Measurements from ENCODE around the gene SAMD4A. TPM values are rescaled to one million over a fixed set of nuclear protein-coding genes. Genes with fewer than 3 reads are reported as not detected.

SAMD4A gene
- polyA plus RNA-seq, 2 of the 4 experiments (the other 2 are of a cell fraction), result 3.9 to 5.4 TPM

DNA sequence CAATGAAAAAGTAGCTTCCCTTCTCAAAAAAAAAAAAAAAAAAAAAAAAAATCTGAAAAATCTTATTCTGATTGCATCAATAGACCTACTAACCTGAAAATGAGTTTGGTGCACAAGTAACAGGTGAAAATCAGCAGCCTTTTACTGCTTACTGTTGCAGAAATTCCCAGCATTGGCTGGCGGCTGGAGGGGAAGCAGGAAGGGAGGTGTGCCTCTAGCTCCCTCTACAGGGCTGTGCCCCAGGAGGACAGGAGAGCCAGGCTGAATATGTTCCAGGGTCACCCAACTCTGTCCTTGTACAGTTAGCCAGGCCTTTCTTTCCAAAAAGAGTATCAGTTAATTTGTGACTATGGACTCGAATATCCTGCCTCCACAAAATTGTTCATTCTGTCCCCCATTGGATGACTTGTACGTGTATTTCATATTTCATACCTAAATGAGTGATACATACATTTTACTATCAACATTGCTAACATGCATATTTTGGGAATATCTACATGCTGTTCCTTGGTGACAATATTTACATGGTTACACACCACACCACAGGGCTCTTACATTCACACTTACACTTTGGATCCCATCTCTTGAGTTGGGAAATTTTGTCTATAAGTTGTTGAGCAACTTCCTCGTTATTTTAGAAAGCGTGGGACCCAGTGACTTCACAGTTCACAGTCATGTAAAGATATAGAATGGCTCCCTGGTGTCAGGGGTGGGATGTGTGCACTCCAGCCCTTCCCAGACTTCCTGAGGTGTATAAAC is 124.8 kb downstream of the SAMD4A start:
- Histone ChIP-seq H3K27ac (no peak overlapping the region), H3K4me2 (no peak overlapping the region), H3K9me3 (no peaks in the 10 kb centered on the region), H3K4me1 (peaks cover 5% of the 10 kb centered on the region), H3K4me3 (no peak overlapping the region)
- DNase-seq (ENCODE audit: low read depth in 1 of 2, low spot score in 1 of 2) (peak; percentile 59 to 73), ATAC-seq (peak; percentile 97 to 98), FAIRE-seq (no peak)
- WGBS (ENCODE audit: missing lambda C conversion rate), result 42% methylated on average over 5 of the region's 5 CpGs
- TF ChIP-seq, protein P1, sequence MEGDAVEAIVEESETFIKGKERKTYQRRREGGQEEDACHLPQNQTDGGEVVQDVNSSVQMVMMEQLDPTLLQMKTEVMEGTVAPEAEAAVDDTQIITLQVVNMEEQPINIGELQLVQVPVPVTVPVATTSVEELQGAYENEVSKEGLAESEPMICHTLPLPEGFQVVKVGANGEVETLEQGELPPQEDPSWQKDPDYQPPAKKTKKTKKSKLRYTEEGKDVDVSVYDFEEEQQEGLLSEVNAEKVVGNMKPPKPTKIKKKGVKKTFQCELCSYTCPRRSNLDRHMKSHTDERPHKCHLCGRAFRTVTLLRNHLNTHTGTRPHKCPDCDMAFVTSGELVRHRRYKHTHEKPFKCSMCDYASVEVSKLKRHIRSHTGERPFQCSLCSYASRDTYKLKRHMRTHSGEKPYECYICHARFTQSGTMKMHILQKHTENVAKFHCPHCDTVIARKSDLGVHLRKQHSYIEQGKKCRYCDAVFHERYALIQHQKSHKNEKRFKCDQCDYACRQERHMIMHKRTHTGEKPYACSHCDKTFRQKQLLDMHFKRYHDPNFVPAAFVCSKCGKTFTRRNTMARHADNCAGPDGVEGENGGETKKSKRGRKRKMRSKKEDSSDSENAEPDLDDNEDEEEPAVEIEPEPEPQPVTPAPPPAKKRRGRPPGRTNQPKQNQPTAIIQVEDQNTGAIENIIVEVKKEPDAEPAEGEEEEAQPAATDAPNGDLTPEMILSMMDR (IDR thresholded peaks at IDR 0.05), result peak; percentile 85
- TF ChIP-seq RAD21 (conservative IDR thresholded peaks at IDR 0.05 in 1 of 2, IDR thresholded peaks at IDR 0.05 in 1 of 2), result peak; percentile 92 to 95
- peak; percentile 93 for TF ChIP-seq MAFK (IDR thresholded peaks at IDR 0.05; ENCODE audit: partially characterized antibody)
- peak; percentile 89 for TF ChIP-seq SMC3 (IDR thresholded peaks at IDR 0.05)
- TF ChIP-seq FOSB (CRISPR knock-in tag; IDR thresholded peaks at IDR 0.05), result no peak
- ChIA-PET POLR2A (interaction anchor here (0.6 to 0.8 kb wide), 2 partner anchors 39 to 81 kb away, joined by 4 to 5 read pairs; no protein-coding TSS in a partner anchor), CTCF (interaction anchor here (0.6 to 10.2 kb wide), 34 partner anchors 9 to 296 kb away, joined by 3 to 150 read pairs (median 5); partner anchors contain the start of gene SAMD4A)

DNA sequence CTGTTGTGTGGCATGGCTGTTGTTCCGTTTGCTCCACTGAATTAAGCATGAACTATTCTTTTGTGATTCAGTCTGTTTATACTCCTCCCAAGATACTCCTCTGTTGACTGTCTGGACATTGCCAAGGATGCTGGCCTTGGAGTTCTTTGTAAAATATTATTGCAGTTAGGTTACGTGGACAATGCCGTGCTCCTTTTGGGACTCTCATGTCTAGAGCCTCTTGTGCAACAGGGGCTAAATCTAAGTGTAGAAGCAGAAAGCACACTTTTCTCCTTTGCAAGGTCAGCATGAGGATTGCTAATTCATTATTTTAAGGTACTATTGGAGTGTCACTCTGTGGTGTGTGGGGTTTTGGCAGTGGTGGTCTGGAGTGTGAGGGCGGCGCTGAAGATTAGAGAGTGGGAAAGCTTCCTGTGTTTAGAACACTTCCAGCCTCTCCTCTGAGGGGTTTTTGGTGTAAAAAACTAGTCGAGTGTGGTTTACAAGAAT is 125.4 kb downstream of the SAMD4A start:
- Histone ChIP-seq H3K9me3 (no peaks in the 10 kb centered on the region), H3K4me1 (no peaks in the 10 kb centered on the region; the same call in 2 of the 3 replicates), H3K4me3 (no peak overlapping the region), H3K4me2 (no peak overlapping the region), H3K27ac (no peak overlapping the region)
- ChIA-PET CTCF (interaction anchor here (1.2 to 10.2 kb wide), 7 partner anchors 13 to 127 kb away, joined by 3 to 150 read pairs (median 6); partner anchors contain the start of gene SAMD4A), POLR2A (interaction anchor here (1.3 kb wide), 1 partner anchor 127 kb away, joined by 3 read pairs; no protein-coding TSS in a partner anchor)
- no peak for TF ChIP-seq MAZ (IDR thresholded peaks at IDR 0.05; ENCODE audit: borderline replicate concordance, low read depth, low read length)
- TF ChIP-seq RCOR1 (IDR thresholded peaks at IDR 0.05; ENCODE audit: low read depth, low read length), result no peak
- TF ChIP-seq NR3C1 (IDR thresholded peaks at IDR 0.05), result no peak
- no peak for TF ChIP-seq POLR2A (IDR thresholded peaks at IDR 0.05; ENCODE audit: low read length)
- TF ChIP-seq SMC3 (IDR thresholded peaks at IDR 0.05), result no peak
- TF ChIP-seq FOXS1 (CRISPR knock-in tag; IDR thresholded peaks at IDR 0.05), result no peak
- TF ChIP-seq, protein P2, sequence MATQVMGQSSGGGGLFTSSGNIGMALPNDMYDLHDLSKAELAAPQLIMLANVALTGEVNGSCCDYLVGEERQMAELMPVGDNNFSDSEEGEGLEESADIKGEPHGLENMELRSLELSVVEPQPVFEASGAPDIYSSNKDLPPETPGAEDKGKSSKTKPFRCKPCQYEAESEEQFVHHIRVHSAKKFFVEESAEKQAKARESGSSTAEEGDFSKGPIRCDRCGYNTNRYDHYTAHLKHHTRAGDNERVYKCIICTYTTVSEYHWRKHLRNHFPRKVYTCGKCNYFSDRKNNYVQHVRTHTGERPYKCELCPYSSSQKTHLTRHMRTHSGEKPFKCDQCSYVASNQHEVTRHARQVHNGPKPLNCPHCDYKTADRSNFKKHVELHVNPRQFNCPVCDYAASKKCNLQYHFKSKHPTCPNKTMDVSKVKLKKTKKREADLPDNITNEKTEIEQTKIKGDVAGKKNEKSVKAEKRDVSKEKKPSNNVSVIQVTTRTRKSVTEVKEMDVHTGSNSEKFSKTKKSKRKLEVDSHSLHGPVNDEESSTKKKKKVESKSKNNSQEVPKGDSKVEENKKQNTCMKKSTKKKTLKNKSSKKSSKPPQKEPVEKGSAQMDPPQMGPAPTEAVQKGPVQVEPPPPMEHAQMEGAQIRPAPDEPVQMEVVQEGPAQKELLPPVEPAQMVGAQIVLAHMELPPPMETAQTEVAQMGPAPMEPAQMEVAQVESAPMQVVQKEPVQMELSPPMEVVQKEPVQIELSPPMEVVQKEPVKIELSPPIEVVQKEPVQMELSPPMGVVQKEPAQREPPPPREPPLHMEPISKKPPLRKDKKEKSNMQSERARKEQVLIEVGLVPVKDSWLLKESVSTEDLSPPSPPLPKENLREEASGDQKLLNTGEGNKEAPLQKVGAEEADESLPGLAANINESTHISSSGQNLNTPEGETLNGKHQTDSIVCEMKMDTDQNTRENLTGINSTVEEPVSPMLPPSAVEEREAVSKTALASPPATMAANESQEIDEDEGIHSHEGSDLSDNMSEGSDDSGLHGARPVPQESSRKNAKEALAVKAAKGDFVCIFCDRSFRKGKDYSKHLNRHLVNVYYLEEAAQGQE (IDR thresholded peaks at IDR 0.05), result no peak
- TF ChIP-seq KDM5A (IDR thresholded peaks at IDR 0.05), result no peak
- no peak for TF ChIP-seq ZSCAN20 (CRISPR knock-in tag; IDR thresholded peaks at IDR 0.05)
- TF ChIP-seq EHMT2 (IDR thresholded peaks at IDR 0.05; ENCODE audit: low read depth), result no peak
- TF ChIP-seq SREBF2 (IDR thresholded peaks at IDR 0.05), result no peak
- no peak for TF ChIP-seq JUN (IDR thresholded peaks at IDR 0.05)
- TF ChIP-seq, protein P3, sequence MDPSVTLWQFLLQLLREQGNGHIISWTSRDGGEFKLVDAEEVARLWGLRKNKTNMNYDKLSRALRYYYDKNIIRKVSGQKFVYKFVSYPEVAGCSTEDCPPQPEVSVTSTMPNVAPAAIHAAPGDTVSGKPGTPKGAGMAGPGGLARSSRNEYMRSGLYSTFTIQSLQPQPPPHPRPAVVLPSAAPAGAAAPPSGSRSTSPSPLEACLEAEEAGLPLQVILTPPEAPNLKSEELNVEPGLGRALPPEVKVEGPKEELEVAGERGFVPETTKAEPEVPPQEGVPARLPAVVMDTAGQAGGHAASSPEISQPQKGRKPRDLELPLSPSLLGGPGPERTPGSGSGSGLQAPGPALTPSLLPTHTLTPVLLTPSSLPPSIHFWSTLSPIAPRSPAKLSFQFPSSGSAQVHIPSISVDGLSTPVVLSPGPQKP (IDR thresholded peaks at IDR 0.05; ENCODE audit: low read depth, low read length), result no peak
- TF ChIP-seq, protein P4, sequence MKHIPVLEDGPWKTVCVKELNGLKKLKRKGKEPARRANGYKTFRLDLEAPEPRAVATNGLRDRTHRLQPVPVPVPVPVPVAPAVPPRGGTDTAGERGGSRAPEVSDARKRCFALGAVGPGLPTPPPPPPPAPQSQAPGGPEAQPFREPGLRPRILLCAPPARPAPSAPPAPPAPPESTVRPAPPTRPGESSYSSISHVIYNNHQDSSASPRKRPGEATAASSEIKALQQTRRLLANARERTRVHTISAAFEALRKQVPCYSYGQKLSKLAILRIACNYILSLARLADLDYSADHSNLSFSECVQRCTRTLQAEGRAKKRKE (CRISPR knock-in tag; IDR thresholded peaks at IDR 0.05; ENCODE audit: low read depth), result no peak
- no peak for TF ChIP-seq BHLHE40 (IDR thresholded peaks at IDR 0.05; ENCODE audit: low read depth, low read length)
- no peak for TF ChIP-seq TP53 (CRISPR knock-in tag; IDR thresholded peaks at IDR 0.05)
- no peak for TF ChIP-seq GATA3 (IDR thresholded peaks at IDR 0.05; ENCODE audit: borderline replicate concordance)
- no peak for TF ChIP-seq CBX2 (IDR thresholded peaks at IDR 0.05; ENCODE audit: borderline replicate concordance, low read depth)
- no peak for TF ChIP-seq HOXB13 (CRISPR knock-in tag; IDR thresholded peaks at IDR 0.05; ENCODE audit: low read depth)
- ATAC-seq (no peak), FAIRE-seq (no peak), DNase-seq (ENCODE audit: low read depth in 1 of 2, low spot score in 1 of 2) (no peak)
- 90% methylated on average over 6 of the region's 6 CpGs for WGBS (ENCODE audit: missing lambda C conversion rate)

All from A549 (cell line).